Fibroblast of lung (primary cell): ENCODE results near the gene DIP2C. TPM values are rescaled to one million over a fixed set of nuclear protein-coding genes. Genes with fewer than 3 reads are reported as not detected.
"Not testable (repeated sequence)": the region's sequence is repeated elsewhere in the genome, so short reads cannot be mapped to it uniquely, and the experiment has no call there.

Experiments used
- DNase-seq, 2 donors: peaks; one replicate each; pipeline versions ENCODE4 v3.0.0 to v3.0.0-alpha.2; 2010; ENCODE audit warnings: low read depth in 2 of 2
- H2AFZ ChIP-seq: 2 replicates; pipeline ENCODE4 v1.5.1; 2012; ENCODE audit warnings: low read length, control low read depth, inconsistent platforms
- H3K27ac ChIP-seq: 2 replicates; pipeline ENCODE4 v1.5.1; 2011; ENCODE audit warnings: low read length, control low read depth; ENCODE audit not compliant: insufficient read depth
- H3K27me3 ChIP-seq: 2 replicates; pipeline ENCODE4 v1.5.1; 2011; ENCODE audit warnings: mild to moderate bottlenecking, low read length; ENCODE audit not compliant: control insufficient read depth, insufficient read depth
- H3K36me3 ChIP-seq: 2 replicates; pipeline ENCODE4 v1.5.1; 2011; ENCODE audit warnings: low read length; ENCODE audit not compliant: control insufficient read depth, insufficient read depth
- H3K4me1 ChIP-seq: 2 replicates; pipeline ENCODE4 v1.5.1; 2011; ENCODE audit warnings: low read length; ENCODE audit not compliant: control insufficient read depth, insufficient read depth; ENCODE audit errors: extremely low read depth
- H3K4me2 ChIP-seq: 2 replicates; pipeline ENCODE4 v1.5.1; 2011; ENCODE audit warnings: low read length, control low read depth; ENCODE audit not compliant: insufficient read depth; ENCODE audit errors: extremely low read depth
- H3K4me3 ChIP-seq, 4 experiments: fragments of 200-600 bp in 1 of 4; sonication (generic) in 1 of 4; replicated peaks in 1 of 4; 2 replicates each; pipeline ENCODE4 v1.5.1; 2011 to 2016; ENCODE audit warnings: low read length in 4 of 4, low read depth in 3 of 4, mild to moderate bottlenecking in 3 of 4, control low read depth in 2 of 4, inconsistent platforms in 1 of 4, mixed read lengths in 1 of 4; ENCODE audit not compliant: insufficient read depth in 1 of 4; ENCODE audit errors: control extremely low read depth in 1 of 4
- H3K79me2 ChIP-seq: 2 replicates; pipeline ENCODE4 v1.5.1; 2012; ENCODE audit warnings: mild to moderate bottlenecking, low read length, inconsistent platforms; ENCODE audit not compliant: control insufficient read depth, insufficient read depth
- H3K9ac ChIP-seq: 2 replicates; pipeline ENCODE4 v1.5.1; 2011; ENCODE audit warnings: mild to moderate bottlenecking, low read length, control low read depth; ENCODE audit not compliant: insufficient read depth
- H3K9me3 ChIP-seq: 2 replicates; pipeline ENCODE4 v1.5.1; 2012; ENCODE audit warnings: low read depth, low read length; ENCODE audit not compliant: control insufficient read depth, insufficient read depth
- H4K20me1 ChIP-seq: 2 replicates; pipeline ENCODE4 v1.5.1; 2011; ENCODE audit warnings: low read length; ENCODE audit not compliant: control insufficient read depth, insufficient read depth; ENCODE audit errors: extremely low read depth
- EZH2 ChIP-seq: IDR thresholded peaks from 2 replicates; pipeline ENCODE4 v1.5.1; 2012; ENCODE audit warnings: low read length, control low read depth, mild to moderate bottlenecking; ENCODE audit errors: missing control alignments
- polyA plus RNA-seq, 2 donors: library from polyadenylated mRNA; depleted of rRNA in 1 of 2; stranded (reverse) in 1 of 2; unstranded in 1 of 2; fragments of >200 nt; gene quantifications; 2 replicates each; pipeline ENCODE4 v1.2.1, GENCODE V29; 2011 to 2012; ENCODE audit warnings: missing spikeins in 1 of 2
- total RNA-seq: library from RNA; depleted of rRNA; stranded (reverse); fragments of >200 nt; gene quantifications from 2 replicates; pipeline ENCODE4 v1.2.1, GENCODE V29; 2014
- TF ChIP-seq, protein P1 (sequence below), 2 donors: IDR thresholded peaks in 1 of 2; conservative IDR thresholded peaks in 1 of 2; 1 replicate in 1 of 2; 2 replicates in 1 of 2; pipeline ENCODE4 v1.5.1; 2011 to 2012; ENCODE audit warnings: low read length in 2 of 2, control low read depth in 1 of 2, inconsistent platforms in 1 of 2, low read depth in 1 of 2, mild to moderate bottlenecking in 1 of 2

DIP2C gene
- total and polyA plus RNA-seq, 2 donors (not counting 1 experiment from before 2014, with no cell fraction given): 10.7 to 18.3 TPM

GRCh38 chr10:534047-534566, 155.4 kb downstream of the DIP2C start:
- H3K9me3 ChIP-seq: no peaks in the 10 kb centered on the region
- H3K27ac ChIP-seq: no peak overlapping the region
- peaks cover 2% of the 10 kb centered on the region for H3K79me2 ChIP-seq
- H3K9ac ChIP-seq: no peak overlapping the region
- no peak overlapping the region for H3K4me3 ChIP-seq
- H4K20me1 ChIP-seq: peaks cover 2% of the 10 kb centered on the region
- no peak for TF ChIP-seq EZH2
- TF ChIP-seq, protein P1, sequence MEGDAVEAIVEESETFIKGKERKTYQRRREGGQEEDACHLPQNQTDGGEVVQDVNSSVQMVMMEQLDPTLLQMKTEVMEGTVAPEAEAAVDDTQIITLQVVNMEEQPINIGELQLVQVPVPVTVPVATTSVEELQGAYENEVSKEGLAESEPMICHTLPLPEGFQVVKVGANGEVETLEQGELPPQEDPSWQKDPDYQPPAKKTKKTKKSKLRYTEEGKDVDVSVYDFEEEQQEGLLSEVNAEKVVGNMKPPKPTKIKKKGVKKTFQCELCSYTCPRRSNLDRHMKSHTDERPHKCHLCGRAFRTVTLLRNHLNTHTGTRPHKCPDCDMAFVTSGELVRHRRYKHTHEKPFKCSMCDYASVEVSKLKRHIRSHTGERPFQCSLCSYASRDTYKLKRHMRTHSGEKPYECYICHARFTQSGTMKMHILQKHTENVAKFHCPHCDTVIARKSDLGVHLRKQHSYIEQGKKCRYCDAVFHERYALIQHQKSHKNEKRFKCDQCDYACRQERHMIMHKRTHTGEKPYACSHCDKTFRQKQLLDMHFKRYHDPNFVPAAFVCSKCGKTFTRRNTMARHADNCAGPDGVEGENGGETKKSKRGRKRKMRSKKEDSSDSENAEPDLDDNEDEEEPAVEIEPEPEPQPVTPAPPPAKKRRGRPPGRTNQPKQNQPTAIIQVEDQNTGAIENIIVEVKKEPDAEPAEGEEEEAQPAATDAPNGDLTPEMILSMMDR (conservative IDR thresholded peaks at IDR 0.05 in 1 of 2, IDR thresholded peaks at IDR 0.05 in 1 of 2; ENCODE audit: low read depth in 1 of 2, low read length in 2 of 2): no peak
- DNase-seq: no peak
- H2AFZ ChIP-seq: no peak overlapping the region
- H3K36me3 ChIP-seq: no peaks in the 10 kb centered on the region
- no peaks in the 10 kb centered on the region for H3K4me1 ChIP-seq
- no peaks in the 10 kb centered on the region for H3K27me3 ChIP-seq
- no peak overlapping the region for H3K4me2 ChIP-seq

GRCh38 chr10:533611-534010, 155.9 kb downstream of the DIP2C start:
- Histone ChIP-seq H3K4me2 (no peak overlapping the region), H4K20me1 (peaks cover 2% of the 10 kb centered on the region), H2AFZ (no peak overlapping the region), H3K4me1 (no peaks in the 10 kb centered on the region), H3K9ac (no peak overlapping the region), H3K27ac (no peak overlapping the region), H3K36me3 (no peaks in the 10 kb centered on the region), H3K27me3 (no peaks in the 10 kb centered on the region), H3K4me3 (no peak overlapping the region), H3K9me3 (no peaks in the 10 kb centered on the region), H3K79me2 (peaks cover 2% of the 10 kb centered on the region)
- TF ChIP-seq, protein P1 (conservative IDR thresholded peaks at IDR 0.05 in 1 of 2, IDR thresholded peaks at IDR 0.05 in 1 of 2; ENCODE audit: low read depth in 1 of 2, low read length in 2 of 2): no peak
- no peak for TF ChIP-seq EZH2
- no peak for DNase-seq

DNA sequence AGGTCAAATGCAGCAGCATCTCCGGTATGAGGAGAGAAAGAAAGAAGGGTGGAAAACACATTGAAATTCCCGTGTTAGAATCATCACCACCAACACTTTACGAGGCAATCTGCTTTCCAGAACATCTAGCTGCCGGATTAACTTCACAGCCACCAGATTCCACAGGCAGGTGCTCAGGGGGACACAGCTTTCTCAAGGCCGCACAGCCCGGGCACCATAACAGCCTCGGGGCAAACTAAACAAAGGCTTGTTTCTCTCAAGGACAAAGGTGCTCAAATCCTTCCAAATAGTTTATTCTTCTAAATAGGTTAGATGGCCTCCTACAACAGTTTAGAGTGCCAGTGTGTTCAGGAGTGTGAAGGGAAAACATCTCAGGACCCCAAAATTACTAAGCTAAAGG, 156.3 kb downstream of the DIP2C start:
- Histone ChIP-seq H3K4me1 (no peaks in the 10 kb centered on the region), H2AFZ (no peak overlapping the region), H3K9me3 (no peaks in the 10 kb centered on the region), H3K79me2 (peaks cover 2% of the 10 kb centered on the region), H3K27me3 (no peaks in the 10 kb centered on the region), H3K27ac (no peak overlapping the region), H4K20me1 (peaks cover 2% of the 10 kb centered on the region), H3K9ac (no peak overlapping the region), H3K4me2 (no peak overlapping the region), H3K4me3 (no peak overlapping the region), H3K36me3 (no peaks in the 10 kb centered on the region)
- no peak for TF ChIP-seq EZH2
- TF ChIP-seq, protein P1 (conservative IDR thresholded peaks at IDR 0.05 in 1 of 2, IDR thresholded peaks at IDR 0.05 in 1 of 2; ENCODE audit: low read depth in 1 of 2, low read length in 2 of 2): no peak
- no peak for DNase-seq

DNA sequence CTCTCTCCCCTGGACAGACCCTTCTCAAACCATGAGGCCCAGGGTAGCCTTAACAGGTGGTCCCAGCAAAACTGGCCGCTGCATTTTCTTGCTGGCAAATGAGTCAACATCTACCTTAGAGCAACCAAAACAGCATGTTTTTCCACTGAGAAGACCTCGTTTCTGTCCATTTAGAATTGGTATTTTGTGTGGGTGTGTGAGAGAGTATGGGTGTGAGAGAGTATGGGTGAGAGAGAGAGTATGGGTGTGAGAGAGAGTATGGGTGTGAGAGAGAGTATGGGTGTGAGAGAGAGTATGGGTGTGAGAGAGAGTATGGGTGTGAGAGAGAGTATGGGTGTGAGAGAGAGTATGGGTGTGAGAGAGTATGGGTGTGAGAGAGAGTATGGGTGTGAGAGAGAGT, 157.1 kb downstream of the DIP2C start:
- H3K36me3 ChIP-seq, H3K4me2 ChIP-seq, DNase-seq, H3K27me3 ChIP-seq, H4K20me1 ChIP-seq, H3K9ac ChIP-seq, H2AFZ ChIP-seq, H3K4me3 ChIP-seq, H3K79me2 ChIP-seq, H3K4me1 ChIP-seq, H3K27ac ChIP-seq, H3K9me3 ChIP-seq: not testable (repeated sequence)
